ENCODE results near the gene WNT11.

The WNT11 gene

DNA sequence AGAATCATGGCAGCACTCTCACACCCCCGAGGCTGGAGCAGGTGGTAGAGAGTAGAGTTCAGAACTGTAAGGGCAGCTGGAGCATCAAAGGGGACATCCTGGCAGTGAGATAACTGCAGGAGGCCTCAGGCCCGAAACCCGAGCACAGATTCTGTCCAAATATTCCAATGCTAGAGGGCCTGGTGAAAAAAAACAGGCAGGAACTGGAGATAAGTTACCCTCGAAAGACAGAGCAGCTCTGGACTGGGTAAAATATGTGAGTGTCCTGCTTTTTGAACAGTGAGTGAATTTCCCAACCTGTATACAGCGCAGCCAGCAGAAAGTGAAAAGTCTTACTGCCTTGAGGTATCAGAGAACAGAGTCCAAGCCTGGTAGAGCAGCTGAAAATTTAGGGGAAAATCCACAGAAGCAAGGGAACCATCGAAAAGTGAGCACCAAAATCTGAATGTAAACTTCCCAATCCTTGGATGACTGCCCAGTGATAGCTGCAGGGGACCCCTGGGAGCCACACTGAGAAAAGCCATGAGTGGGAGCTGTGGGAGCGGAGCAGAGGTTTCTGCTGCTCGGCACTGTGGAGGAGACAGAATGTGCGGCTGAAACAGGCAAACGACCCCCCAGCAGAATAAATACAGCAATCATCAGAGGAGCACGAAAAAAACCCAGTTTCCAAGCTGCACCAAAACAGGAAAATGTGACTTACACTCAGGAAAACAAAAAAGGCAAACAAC is 50.6 kb downstream of the WNT11 start:
- no peaks in the 10 kb centered on the region for H3K36me3 ChIP-seq (ENCODE audit: control insufficient read depth, low read length)

DNA sequence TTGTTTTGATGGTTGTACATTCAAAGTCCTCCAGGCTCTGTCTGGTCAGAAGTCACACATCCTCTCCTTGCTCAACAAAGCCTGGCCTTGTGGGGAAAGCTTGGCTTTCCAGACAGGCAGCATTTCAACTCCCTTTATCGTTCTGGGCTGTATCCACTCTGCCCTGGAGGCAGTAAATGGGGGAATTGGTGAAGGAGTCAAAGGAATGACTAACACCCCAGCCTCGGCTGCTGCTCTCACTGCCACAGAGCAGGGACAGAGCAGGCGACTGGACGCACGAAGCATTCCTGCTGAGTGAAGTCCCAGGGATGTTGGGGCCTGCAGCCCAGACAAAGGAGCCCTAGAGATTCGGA is 52.8 kb downstream of the WNT11 start:
- Histone ChIP-seq H3K4me3 (ENCODE audit: low read length) (peak overlapping the region; percentile 1; the same call in 1 of the 2 replicates), H3K79me2 (ENCODE audit: control insufficient read depth, low read length) (no peaks in the 10 kb centered on the region), H4K20me1 (ENCODE audit: control insufficient read depth, insufficient read depth, low read depth, low read length) (no peaks in the 10 kb centered on the region), H3F3A (ENCODE audit: control insufficient read depth, insufficient read depth) (no peaks in the 10 kb centered on the region; the same call in 1 of the 2 replicates), H3K9me2 (replicated peaks; ENCODE audit: control insufficient read depth, low read length) (no peaks in the 10 kb centered on the region), H3K9me3 (ENCODE audit: control insufficient read depth, insufficient read depth, low read length) (no peaks in the 10 kb centered on the region), H3K4me1 (ENCODE audit: control insufficient read depth, low read length) (peaks cover 22% of the 10 kb centered on the region), H3K27me3 (ENCODE audit: control insufficient read depth, low read length) (no peaks in the 10 kb centered on the region), H3K4me2 (ENCODE audit: low read length) (peak overlapping the region; percentile 86), H3K27ac (ENCODE audit: low read depth, low read length) (0 out of 2 replicates have a peak overlapping the region, but pooled peaks have one; percentile 24), H3K36me3 (ENCODE audit: control insufficient read depth, low read length) (no peaks in the 10 kb centered on the region)
- no peak for TF ChIP-seq CTCF (IDR thresholded peaks at IDR 0.05; ENCODE audit: low read depth, low read length, poor library complexity, severe bottlenecking)
- TF ChIP-seq EZH2phosphoT487 (IDR thresholded peaks at IDR 0.05; ENCODE audit: borderline replicate concordance, low read length): no peak

More for the DNA sequence above, 50.6 kb downstream of the WNT11 start:
- no peak overlapping the region for H3K4me3 ChIP-seq (ENCODE audit: low read length)
- H3K9me2 ChIP-seq (replicated peaks; ENCODE audit: control insufficient read depth, low read length): no peaks in the 10 kb centered on the region
- H3F3A ChIP-seq (ENCODE audit: control insufficient read depth, insufficient read depth): no peaks in the 10 kb centered on the region; the same call in 1 of the 2 replicates
- no peak for TF ChIP-seq EZH2phosphoT487 (IDR thresholded peaks at IDR 0.05; ENCODE audit: borderline replicate concordance, low read length)
- TF ChIP-seq CTCF (IDR thresholded peaks at IDR 0.05; ENCODE audit: low read depth, low read length, poor library complexity, severe bottlenecking): no peak
- H4K20me1 ChIP-seq (ENCODE audit: control insufficient read depth, insufficient read depth, low read depth, low read length): no peaks in the 10 kb centered on the region
- H3K27me3 ChIP-seq (ENCODE audit: control insufficient read depth, low read length): no peaks in the 10 kb centered on the region
- H3K27ac ChIP-seq (ENCODE audit: low read depth, low read length): no peak overlapping the region
- H3K4me2 ChIP-seq (ENCODE audit: low read length): no peak overlapping the region
- no peaks in the 10 kb centered on the region for H3K9me3 ChIP-seq (ENCODE audit: control insufficient read depth, insufficient read depth, low read length)
- peaks cover 22% of the 10 kb centered on the region for H3K4me1 ChIP-seq (ENCODE audit: control insufficient read depth, low read length)
- H3K79me2 ChIP-seq (ENCODE audit: control insufficient read depth, low read length): no peaks in the 10 kb centered on the region

GRCh38 chr11:76152741-76153570 is 53.3 kb downstream of the WNT11 start:
- Histone ChIP-seq H3F3A (ENCODE audit: control insufficient read depth, insufficient read depth) (no peaks in the 10 kb centered on the region; the same call in 1 of the 2 replicates), H3K27me3 (ENCODE audit: control insufficient read depth, low read length) (no peaks in the 10 kb centered on the region), H3K9me3 (ENCODE audit: control insufficient read depth, insufficient read depth, low read length) (no peaks in the 10 kb centered on the region), H4K20me1 (ENCODE audit: control insufficient read depth, insufficient read depth, low read depth, low read length) (no peaks in the 10 kb centered on the region), H3K4me3 (ENCODE audit: low read length) (peak overlapping the region; percentile 71), H3K4me2 (ENCODE audit: low read length) (peak overlapping the region; percentile 86), H3K79me2 (ENCODE audit: control insufficient read depth, low read length) (no peaks in the 10 kb centered on the region), H3K36me3 (ENCODE audit: control insufficient read depth, low read length) (no peaks in the 10 kb centered on the region), H3K9me2 (replicated peaks; ENCODE audit: control insufficient read depth, low read length) (no peaks in the 10 kb centered on the region), H3K27ac (ENCODE audit: low read depth, low read length) (peak overlapping the region; percentile 24; the same call in 1 of the 2 replicates), H3K4me1 (ENCODE audit: control insufficient read depth, low read length) (peaks cover 22% of the 10 kb centered on the region)
- TF ChIP-seq EZH2phosphoT487 (IDR thresholded peaks at IDR 0.05; ENCODE audit: borderline replicate concordance, low read length) (no peak), CTCF (IDR thresholded peaks at IDR 0.05; ENCODE audit: low read depth, low read length, poor library complexity, severe bottlenecking) (no peak)

Data from DOHH2 (cell line).